Endothelial cell of umbilical vein (primary cell): ENCODE data around the gene TUBB3. TPM values are rescaled to one million over a fixed set of nuclear protein-coding genes. Genes with fewer than 3 reads are reported as not detected.

Experiments
- BruUV-seq: library from RNA; stranded (reverse); fragments of 400-500 nt; replicated peaks from 2 replicates; lab custom pipeline; 2021; lab: Mats Ljungman, UMichigan
- CTCF ChIA-PET: fragments of 300-600, 350-600 bp; sonication (Branson Sonifier 250); formaldehyde crosslinking; loops from one replicate; lab custom pipeline; 2021; ENCODE audit warnings: antibody characterized with exemption, inconsistent platforms; lab: Charles Lee
- POLR2A ChIA-PET: fragments of 300-600, 350-600 bp; sonication (Branson Sonifier 250); formaldehyde crosslinking; loops from one replicate; lab custom pipeline; 2021; ENCODE audit warnings: antibody characterized with exemption, inconsistent platforms; lab: Charles Lee
- DNase-seq: peaks from one replicate; pipeline ENCODE4 v3.0.0-alpha.2; 2011; ENCODE audit warnings: low read depth, low spot score
- FAIRE-seq: peaks from 2 replicates; lab custom pipeline; 2011; peaks lifted over from hg19 to GRCh38; lab: Jason Lieb, UNC
- H2AFZ ChIP-seq: 2 replicates; pipeline ENCODE4 v1.6.0; 2012; ENCODE audit warnings: low read depth, low read length, control low read depth, inconsistent platforms
- H3K27ac ChIP-seq: 2 replicates; pipeline ENCODE4 v1.5.1; 2011; ENCODE audit warnings: low read depth, mild to moderate bottlenecking, control low read depth, low read length, moderate library complexity; ENCODE audit not compliant: insufficient read depth
- H3K27me3 ChIP-seq, 2 experiments: 2 replicates each; pipeline versions ENCODE4 v1.6.0 to v1.6.1; 2011; ENCODE audit warnings: low read length in 2 of 2, mixed read lengths in 1 of 2; ENCODE audit not compliant: control insufficient read depth in 2 of 2, insufficient read depth in 2 of 2
- H3K36me3 ChIP-seq, 2 experiments: 2 replicates in 1 of 2; 3 replicates in 1 of 2; pipeline ENCODE4 v1.5.1; 2011; ENCODE audit warnings: low read length in 2 of 2, mild to moderate bottlenecking in 1 of 2, moderate library complexity in 1 of 2; ENCODE audit not compliant: control insufficient read depth in 2 of 2, insufficient read depth in 2 of 2; ENCODE audit errors: extremely low read depth in 1 of 2
- H3K4me1 ChIP-seq: 3 replicates; pipeline ENCODE4 v1.5.1; 2011; ENCODE audit warnings: mild to moderate bottlenecking, low read length; ENCODE audit not compliant: control insufficient read depth, insufficient read depth; ENCODE audit errors: extremely low read depth
- H3K4me2 ChIP-seq: 2 replicates; pipeline ENCODE4 v1.6.1; 2011; ENCODE audit warnings: low read length, control low read depth, mixed read lengths; ENCODE audit not compliant: insufficient read depth
- H3K4me3 ChIP-seq, 3 experiments: fragments of 200-600 bp in 1 of 3; sonication (generic), shearing (Covaris generic) in 1 of 3; replicated peaks in 1 of 3; 2 replicates each; pipeline ENCODE4 v1.5.1; 2011 to 2016; ENCODE audit warnings: control low read depth in 3 of 3, low read length in 3 of 3, mild to moderate bottlenecking in 2 of 3, inconsistent platforms in 1 of 3, low read depth in 1 of 3, moderate library complexity in 1 of 3; ENCODE audit not compliant: insufficient read depth in 1 of 3
- H3K79me2 ChIP-seq: 2 replicates; pipeline ENCODE4 v1.6.0; 2012; ENCODE audit warnings: low read length, inconsistent platforms; ENCODE audit not compliant: control insufficient read depth, insufficient read depth
- H3K9ac ChIP-seq: replicated peaks from 2 replicates; pipeline ENCODE3; 2011; ENCODE audit warnings: low read length, control low read depth; ENCODE audit not compliant: insufficient read depth; ENCODE audit errors: extremely low read depth
- H3K9me1 ChIP-seq: replicated peaks from 3 replicates; pipeline ENCODE4 v1.6.0; 2011; ENCODE audit warnings: mild to moderate bottlenecking, low read length; ENCODE audit not compliant: control insufficient read depth, insufficient read depth; ENCODE audit errors: extremely low read depth
- H3K9me3 ChIP-seq: replicated peaks from 2 replicates; pipeline ENCODE4 v1.5.1; 2012; ENCODE audit warnings: low read length, inconsistent platforms; ENCODE audit not compliant: control insufficient read depth, insufficient read depth
- H4K20me1 ChIP-seq: replicated peaks from 2 replicates; pipeline ENCODE3; 2011; ENCODE audit warnings: mild to moderate bottlenecking, low read length; ENCODE audit not compliant: control insufficient read depth, insufficient read depth; ENCODE audit errors: extremely low read depth
- EZH2 ChIP-seq: IDR thresholded peaks from 2 replicates; pipeline ENCODE4 v1.6.1; 2012; ENCODE audit warnings: borderline replicate concordance, low read depth, mild to moderate bottlenecking, moderate library complexity, low read length, inconsistent platforms; ENCODE audit not compliant: severe bottlenecking
- FOS ChIP-seq: IDR thresholded peaks from 2 replicates; pipeline ENCODE4 v1.6.1; 2011; ENCODE audit warnings: mild to moderate bottlenecking, low read length, moderate library complexity, borderline replicate concordance; ENCODE audit not compliant: insufficient read depth
- GATA2 ChIP-seq: IDR thresholded peaks from 2 replicates; pipeline ENCODE4 v1.7.0; 2011; ENCODE audit warnings: low read depth, mild to moderate bottlenecking, moderate library complexity, mixed read lengths, low read length; ENCODE audit not compliant: insufficient read length, insufficient read depth
- MAX ChIP-seq: IDR thresholded peaks from 2 replicates; pipeline ENCODE4 v1.6.1; 2011; ENCODE audit not compliant: insufficient read depth, insufficient read length
- MYC ChIP-seq: IDR thresholded peaks from one replicate; pipeline ENCODE4 v1.6.1; 2011; ENCODE audit warnings: mild to moderate bottlenecking, low read depth, low read length
- POLR2A ChIP-seq: IDR thresholded peaks from 2 replicates; pipeline ENCODE4 v1.6.1; 2012; ENCODE audit warnings: low read depth, mild to moderate bottlenecking, control low read depth, low read length
- POLR2AphosphoS5 ChIP-seq: IDR thresholded peaks from 2 replicates; pipeline ENCODE4 v1.6.1; 2012; ENCODE audit warnings: low read depth, mild to moderate bottlenecking, control low read depth, low read length, moderate library complexity; ENCODE audit not compliant: insufficient read depth
- dilution Hi-C: fragments of 300-500 bp; cut with MboI; formaldehyde crosslinking; loops from one replicate; pipeline ENCODE4 v1.15.0; 2019; ENCODE audit warnings: low sequenced_read_pairs; ENCODE audit not compliant: extremely low pct_ligation_motif_present
- intact Hi-C: fragments of 100-400 bp; cut with micrococcal nuclease; formaldehyde crosslinking; loops from one replicate; pipeline ENCODE4 v1.10.0; 2022
- polyA plus RNA-seq, 4 experiments: library from polyadenylated mRNA; depleted of rRNA in 3 of 4; stranded (reverse) in 3 of 4; unstranded in 1 of 4; fragments of >200 nt; gene quantifications; 2 replicates each; pipeline versions ENCODE4 v1.2.1 to v1.2.3, GENCODE V29; 2011 to 2012; ENCODE audit warnings: missing spikeins in 1 of 4
- total RNA-seq: library from RNA; stranded (reverse); gene quantifications from 2 replicates; pipeline ENCODE4 v1.2.3, GENCODE V29; 2021
- TF ChIP-seq, protein P1 (sequence below), 2 donors: IDR thresholded peaks; 1 replicate in 1 of 2; 2 replicates in 1 of 2; pipeline ENCODE4 v1.5.1; 2011; ENCODE audit warnings: low read length in 2 of 2, mild to moderate bottlenecking in 2 of 2, moderate library complexity in 2 of 2, control low read depth in 1 of 2, inconsistent platforms in 1 of 2, low read depth in 1 of 2; ENCODE audit not compliant: insufficient read depth in 1 of 2; ENCODE audit errors: extremely low read depth in 1 of 2

The TUBB3 gene
- total and polyA plus RNA-seq, 2 donors (not counting 3 experiments of a cell fraction or from before 2014, with no cell fraction given): 170 to 215 TPM

GRCh38 chr16:89971495-89972243 lies 48.5 kb downstream of the TUBB3 start:
- dilution Hi-C loops: no loop called here
- peaks cover 0 to 6% of the 10 kb centered on the region in 2 experiments for H3K36me3 ChIP-seq
- TSS peak; percentile 68 for BruUV-seq
- H3K9me1 ChIP-seq: no peaks in the 10 kb centered on the region
- H2AFZ ChIP-seq: peak overlapping the region; percentile 87
- intact Hi-C loops: loop anchor here (2.0 kb wide), 2 partner anchors 45 to 47 kb away; no protein-coding TSS in a partner anchor
- peak overlapping the region; percentile 3 to 95 (median 91) for H3K4me3 ChIP-seq
- TF ChIP-seq, protein P1, sequence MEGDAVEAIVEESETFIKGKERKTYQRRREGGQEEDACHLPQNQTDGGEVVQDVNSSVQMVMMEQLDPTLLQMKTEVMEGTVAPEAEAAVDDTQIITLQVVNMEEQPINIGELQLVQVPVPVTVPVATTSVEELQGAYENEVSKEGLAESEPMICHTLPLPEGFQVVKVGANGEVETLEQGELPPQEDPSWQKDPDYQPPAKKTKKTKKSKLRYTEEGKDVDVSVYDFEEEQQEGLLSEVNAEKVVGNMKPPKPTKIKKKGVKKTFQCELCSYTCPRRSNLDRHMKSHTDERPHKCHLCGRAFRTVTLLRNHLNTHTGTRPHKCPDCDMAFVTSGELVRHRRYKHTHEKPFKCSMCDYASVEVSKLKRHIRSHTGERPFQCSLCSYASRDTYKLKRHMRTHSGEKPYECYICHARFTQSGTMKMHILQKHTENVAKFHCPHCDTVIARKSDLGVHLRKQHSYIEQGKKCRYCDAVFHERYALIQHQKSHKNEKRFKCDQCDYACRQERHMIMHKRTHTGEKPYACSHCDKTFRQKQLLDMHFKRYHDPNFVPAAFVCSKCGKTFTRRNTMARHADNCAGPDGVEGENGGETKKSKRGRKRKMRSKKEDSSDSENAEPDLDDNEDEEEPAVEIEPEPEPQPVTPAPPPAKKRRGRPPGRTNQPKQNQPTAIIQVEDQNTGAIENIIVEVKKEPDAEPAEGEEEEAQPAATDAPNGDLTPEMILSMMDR (IDR thresholded peaks at IDR 0.05; ENCODE audit: extremely low read depth in 1 of 2, insufficient read depth in 1 of 2, low read depth in 1 of 2, low read length in 2 of 2): no peak
- TF ChIP-seq MYC: no peak
- no peak for TF ChIP-seq MAX
- no peak for TF ChIP-seq POLR2AphosphoS5
- TF ChIP-seq POLR2A: no peak
- TF ChIP-seq FOS: no peak
- no peak for TF ChIP-seq EZH2
- TF ChIP-seq GATA2: no peak
- CTCF ChIA-PET: no interaction called here
- H3K4me2 ChIP-seq: peak overlapping the region; percentile 48
- H3K9ac ChIP-seq: peak overlapping the region; percentile 95
- POLR2A ChIA-PET: interaction anchor here (0.6 to 0.9 kb wide), 2 partner anchors 23 to 47 kb away, joined by 3 to 6 read pairs; no protein-coding TSS in a partner anchor
- no peaks in the 10 kb centered on the region for H4K20me1 ChIP-seq
- peaks cover 20% of the 10 kb centered on the region for H3K4me1 ChIP-seq
- no peaks in the 10 kb centered on the region for H3K27me3 ChIP-seq
- H3K27ac ChIP-seq: peak overlapping the region; percentile 77
- no peaks in the 10 kb centered on the region for H3K9me3 ChIP-seq
- FAIRE-seq: no peak
- peaks cover 49% of the 10 kb centered on the region for H3K79me2 ChIP-seq
- no peak for DNase-seq
